ENCODE data around the gene CDH4. TPM values are rescaled to one million over a fixed set of nuclear protein-coding genes. Genes with fewer than 3 reads are reported as not detected.

Gene CDH4
- total and polyA plus RNA-seq, 2 of the 13 experiments (the other 11 are each of a cell fraction or from before 2014, with no cell fraction given): not detected

DNA sequence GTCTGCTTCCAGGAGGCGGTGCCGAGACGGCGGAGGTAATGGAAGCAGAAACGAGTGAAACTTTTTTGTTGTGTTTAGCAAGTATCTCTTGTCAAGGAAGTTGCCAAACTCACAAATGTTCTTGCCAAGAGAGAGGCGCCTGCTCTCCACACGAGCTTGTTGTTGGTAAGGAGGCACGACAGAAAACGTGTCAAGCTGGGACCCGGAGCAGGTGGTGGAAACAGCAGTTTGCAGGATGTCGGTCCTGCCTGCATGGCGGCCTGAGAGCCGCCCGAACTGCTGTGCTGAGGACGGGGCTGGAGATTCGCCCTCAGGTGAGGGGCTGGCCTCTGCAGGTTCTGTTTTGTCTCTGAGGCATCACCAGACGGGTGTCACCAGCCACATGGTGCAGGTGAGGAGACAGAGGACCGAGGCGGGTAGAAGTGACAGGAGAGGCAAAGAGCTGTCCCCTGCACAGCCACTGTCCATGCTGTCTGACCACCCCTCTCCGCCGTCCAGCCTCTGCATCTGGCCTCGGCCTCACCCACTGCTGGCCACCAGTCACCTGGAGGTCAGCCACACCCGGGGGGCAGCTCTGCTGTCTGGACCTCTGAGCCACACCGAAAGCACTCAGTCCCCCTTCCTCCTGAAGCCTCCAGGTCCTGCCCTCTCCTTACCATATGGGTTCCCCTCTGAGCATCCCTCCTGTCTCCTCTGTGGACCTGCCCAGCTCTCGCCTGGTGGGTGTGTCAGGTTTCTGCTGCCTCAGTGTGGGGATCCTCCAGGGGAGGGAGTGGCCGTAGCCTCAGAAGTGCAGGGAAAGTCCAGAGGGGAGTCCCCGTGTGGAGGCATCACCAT lies 552.1 kb downstream of the CDH4 start:
- ATAC-seq: no peak; the same call in 2 of the 3 replicates
- no TSS peak for BruUV-seq (replicated peaks)
- intact Hi-C loops (cut with micrococcal nuclease; ENCODE audit: unreplicated experiment): no loop called here
- peak; percentile 95 for TF ChIP-seq EZH2 (conservative IDR thresholded peaks at IDR 0.05; ENCODE audit: low read depth, low read length)
- TF ChIP-seq, protein P1, sequence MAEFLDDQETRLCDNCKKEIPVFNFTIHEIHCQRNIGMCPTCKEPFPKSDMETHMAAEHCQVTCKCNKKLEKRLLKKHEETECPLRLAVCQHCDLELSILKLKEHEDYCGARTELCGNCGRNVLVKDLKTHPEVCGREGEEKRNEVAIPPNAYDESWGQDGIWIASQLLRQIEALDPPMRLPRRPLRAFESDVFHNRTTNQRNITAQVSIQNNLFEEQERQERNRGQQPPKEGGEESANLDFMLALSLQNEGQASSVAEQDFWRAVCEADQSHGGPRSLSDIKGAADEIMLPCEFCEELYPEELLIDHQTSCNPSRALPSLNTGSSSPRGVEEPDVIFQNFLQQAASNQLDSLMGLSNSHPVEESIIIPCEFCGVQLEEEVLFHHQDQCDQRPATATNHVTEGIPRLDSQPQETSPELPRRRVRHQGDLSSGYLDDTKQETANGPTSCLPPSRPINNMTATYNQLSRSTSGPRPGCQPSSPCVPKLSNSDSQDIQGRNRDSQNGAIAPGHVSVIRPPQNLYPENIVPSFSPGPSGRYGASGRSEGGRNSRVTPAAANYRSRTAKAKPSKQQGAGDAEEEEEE (CRISPR knock-in tag; IDR thresholded peaks at IDR 0.05; ENCODE audit: borderline replicate concordance): no peak
- H3K27ac ChIP-seq (ENCODE audit: extremely low read length, insufficient read depth, low read length): no peak overlapping the region
- no peak overlapping the region for H3K4me2 ChIP-seq (ENCODE audit: low read depth, low read length)
- H3K4me1 ChIP-seq (ENCODE audit: insufficient read depth, low read length): no peaks in the 10 kb centered on the region
- H3K27me3 ChIP-seq (ENCODE audit: control insufficient read depth in 1 of 2, insufficient read depth in 2 of 2, low read length in 2 of 2): peaks cover 43 to 98% of the 10 kb centered on the region in 2 experiments
- H3K9ac ChIP-seq (ENCODE audit: insufficient read depth, low read depth, low read length): no peak overlapping the region
- in situ Hi-C loops (cut with HindIII; ENCODE audit: extremely low pct_ligation_motif_present, low pct_unique_long_range_greater_than_20kb): no loop called here
- POLR2A ChIA-PET: no interaction called here
- no peak for FAIRE-seq
- no peaks in the 10 kb centered on the region for H3K36me3 ChIP-seq (replicated peaks in 1 of 2; ENCODE audit: control insufficient read depth in 1 of 2, insufficient read depth in 2 of 2, low read length in 2 of 2)
- H4K20me1 ChIP-seq (ENCODE audit: insufficient read depth, low read length): no peaks in the 10 kb centered on the region; the same call in 1 of the 2 replicates
- H3K4me3 ChIP-seq (replicated peaks in 1 of 3; ENCODE audit: insufficient read depth in 1 of 3, low read depth in 2 of 3, low read length in 3 of 3): no peak overlapping the region
- WGBS (ENCODE audit: low lambda C conversion rate): 4% methylated on average over 25 of the region's 27 CpGs
- H3K79me2 ChIP-seq (ENCODE audit: insufficient read depth, low read length): no peaks in the 10 kb centered on the region
- H3K9me3 ChIP-seq (ENCODE audit: low read length): no peaks in the 10 kb centered on the region
- no peak for DNase-seq (ENCODE audit: low spot score)
- CTCF ChIA-PET (ENCODE audit: low intra/inter-chr PET ratio, low total read pairs): no interaction called here
- H2AFZ ChIP-seq (ENCODE audit: low read length): no peak overlapping the region

DNA sequence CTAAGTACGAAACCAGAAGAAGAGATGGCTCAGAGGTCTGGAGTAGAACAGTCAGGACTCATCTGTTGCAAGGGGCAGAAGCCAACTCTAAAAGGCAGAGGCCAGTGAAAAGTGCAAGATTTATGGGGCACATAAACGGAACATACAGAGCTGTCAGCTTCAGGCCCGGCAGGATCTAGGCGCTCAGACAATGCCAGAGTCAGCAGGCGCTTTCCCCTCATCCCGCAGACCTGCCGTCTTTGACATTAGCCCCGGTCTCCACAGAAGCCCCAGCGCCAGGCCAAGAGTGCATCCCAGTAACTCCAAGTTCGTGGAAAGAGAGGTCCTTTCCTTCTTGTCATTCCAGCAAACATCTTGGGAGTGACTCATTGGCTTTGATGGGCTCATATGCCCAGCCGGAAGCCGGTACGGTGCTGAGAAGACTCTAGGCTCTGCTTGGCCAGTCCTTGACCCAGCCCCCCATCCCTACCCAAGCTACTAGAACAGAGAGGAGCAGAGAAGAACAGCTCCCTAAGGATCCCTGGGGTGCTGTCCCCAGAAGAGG lies 552.8 kb downstream of the CDH4 start:
- no peak overlapping the region for H3K27ac ChIP-seq (ENCODE audit: extremely low read length, insufficient read depth, low read length)
- H3K4me3 ChIP-seq (replicated peaks in 1 of 3; ENCODE audit: insufficient read depth in 1 of 3, low read depth in 2 of 3, low read length in 3 of 3): no peak overlapping the region
- ATAC-seq (no peak), FAIRE-seq (no peak), DNase-seq (ENCODE audit: low spot score) (no peak)
- intact Hi-C loops (cut with micrococcal nuclease; ENCODE audit: unreplicated experiment) (no loop called here), in situ Hi-C loops (cut with HindIII; ENCODE audit: extremely low pct_ligation_motif_present, low pct_unique_long_range_greater_than_20kb) (no loop called here)
- no peaks in the 10 kb centered on the region for H3K36me3 ChIP-seq (replicated peaks in 1 of 2; ENCODE audit: control insufficient read depth in 1 of 2, insufficient read depth in 2 of 2, low read length in 2 of 2)
- no peak overlapping the region for H3K4me2 ChIP-seq (ENCODE audit: low read depth, low read length)
- CTCF ChIA-PET (ENCODE audit: low intra/inter-chr PET ratio, low total read pairs): no interaction called here
- no peak overlapping the region for H3K9ac ChIP-seq (ENCODE audit: insufficient read depth, low read depth, low read length)
- H3K79me2 ChIP-seq (ENCODE audit: insufficient read depth, low read length): no peaks in the 10 kb centered on the region
- 38% methylated on average over 13 of the region's 13 CpGs for whole genome bisulfite sequencing (ENCODE audit: low lambda C conversion rate)
- H3K9me3 ChIP-seq (ENCODE audit: low read length): no peaks in the 10 kb centered on the region
- BruUV-seq (replicated peaks): no TSS peak
- no peaks in the 10 kb centered on the region for H3K4me1 ChIP-seq (ENCODE audit: insufficient read depth, low read length)
- peaks cover 48 to 99% of the 10 kb centered on the region in 2 experiments for H3K27me3 ChIP-seq (ENCODE audit: control insufficient read depth in 1 of 2, insufficient read depth in 2 of 2, low read length in 2 of 2)
- H4K20me1 ChIP-seq (ENCODE audit: insufficient read depth, low read length): no peaks in the 10 kb centered on the region; the same call in 1 of the 2 replicates
- POLR2A ChIA-PET: no interaction called here
- no peak overlapping the region for H2AFZ ChIP-seq (ENCODE audit: low read length)
- TF ChIP-seq ZNF569 (CRISPR knock-in tag; IDR thresholded peaks at IDR 0.05; ENCODE audit: borderline replicate concordance) (no peak), ZNF777 (CRISPR knock-in tag; IDR thresholded peaks at IDR 0.05) (no peak), HNRNPH1 (optimal IDR thresholded peaks at IDR 0.05; ENCODE audit: low read depth, low read length) (no peak), SIN3A (IDR thresholded peaks at IDR 0.05; ENCODE audit: borderline replicate concordance, low read depth, low read length) (no peak), PRPF4 (IDR thresholded peaks at IDR 0.05; ENCODE audit: low read depth, low read length, poor library complexity, severe bottlenecking) (no peak), POLR2AphosphoS5 (IDR thresholded peaks at IDR 0.05; ENCODE audit: low read depth, low read length) (no peak), MTF2 (CRISPR knock-in tag; IDR thresholded peaks at IDR 0.05; ENCODE audit: borderline replicate concordance) (no peak), ESRRA (CRISPR knock-in tag; IDR thresholded peaks at IDR 0.05; ENCODE audit: low read depth) (no peak)
- TF ChIP-seq, protein P2, sequence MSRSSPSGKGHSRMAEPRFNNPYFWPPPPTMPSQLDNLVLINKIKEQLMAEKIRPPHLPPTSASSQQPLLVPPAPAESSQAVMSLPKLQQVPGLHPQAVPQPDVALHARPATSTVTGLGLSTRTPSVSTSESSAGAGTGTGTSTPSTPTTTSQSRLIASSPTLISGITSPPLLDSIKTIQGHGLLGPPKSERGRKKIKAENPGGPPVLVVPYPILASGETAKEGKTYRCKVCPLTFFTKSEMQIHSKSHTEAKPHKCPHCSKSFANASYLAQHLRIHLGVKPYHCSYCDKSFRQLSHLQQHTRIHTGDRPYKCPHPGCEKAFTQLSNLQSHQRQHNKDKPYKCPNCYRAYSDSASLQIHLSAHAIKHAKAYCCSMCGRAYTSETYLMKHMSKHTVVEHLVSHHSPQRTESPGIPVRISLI (CRISPR knock-in tag; IDR thresholded peaks at IDR 0.05; ENCODE audit: borderline replicate concordance): no peak
- TF ChIP-seq, protein P3, sequence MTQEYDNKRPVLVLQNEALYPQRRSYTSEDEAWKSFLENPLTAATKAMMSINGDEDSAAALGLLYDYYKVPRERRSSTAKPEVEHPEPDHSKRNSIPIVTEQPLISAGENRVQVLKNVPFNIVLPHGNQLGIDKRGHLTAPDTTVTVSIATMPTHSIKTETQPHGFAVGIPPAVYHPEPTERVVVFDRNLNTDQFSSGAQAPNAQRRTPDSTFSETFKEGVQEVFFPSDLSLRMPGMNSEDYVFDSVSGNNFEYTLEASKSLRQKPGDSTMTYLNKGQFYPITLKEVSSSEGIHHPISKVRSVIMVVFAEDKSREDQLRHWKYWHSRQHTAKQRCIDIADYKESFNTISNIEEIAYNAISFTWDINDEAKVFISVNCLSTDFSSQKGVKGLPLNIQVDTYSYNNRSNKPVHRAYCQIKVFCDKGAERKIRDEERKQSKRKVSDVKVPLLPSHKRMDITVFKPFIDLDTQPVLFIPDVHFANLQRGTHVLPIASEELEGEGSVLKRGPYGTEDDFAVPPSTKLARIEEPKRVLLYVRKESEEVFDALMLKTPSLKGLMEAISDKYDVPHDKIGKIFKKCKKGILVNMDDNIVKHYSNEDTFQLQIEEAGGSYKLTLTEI (CRISPR knock-in tag; conservative IDR thresholded peaks at IDR 0.05): no peak

Measured in HepG2 (cell line).